ENCODE results near the gene CYP2B6.

Gene CYP2B6

DNA sequence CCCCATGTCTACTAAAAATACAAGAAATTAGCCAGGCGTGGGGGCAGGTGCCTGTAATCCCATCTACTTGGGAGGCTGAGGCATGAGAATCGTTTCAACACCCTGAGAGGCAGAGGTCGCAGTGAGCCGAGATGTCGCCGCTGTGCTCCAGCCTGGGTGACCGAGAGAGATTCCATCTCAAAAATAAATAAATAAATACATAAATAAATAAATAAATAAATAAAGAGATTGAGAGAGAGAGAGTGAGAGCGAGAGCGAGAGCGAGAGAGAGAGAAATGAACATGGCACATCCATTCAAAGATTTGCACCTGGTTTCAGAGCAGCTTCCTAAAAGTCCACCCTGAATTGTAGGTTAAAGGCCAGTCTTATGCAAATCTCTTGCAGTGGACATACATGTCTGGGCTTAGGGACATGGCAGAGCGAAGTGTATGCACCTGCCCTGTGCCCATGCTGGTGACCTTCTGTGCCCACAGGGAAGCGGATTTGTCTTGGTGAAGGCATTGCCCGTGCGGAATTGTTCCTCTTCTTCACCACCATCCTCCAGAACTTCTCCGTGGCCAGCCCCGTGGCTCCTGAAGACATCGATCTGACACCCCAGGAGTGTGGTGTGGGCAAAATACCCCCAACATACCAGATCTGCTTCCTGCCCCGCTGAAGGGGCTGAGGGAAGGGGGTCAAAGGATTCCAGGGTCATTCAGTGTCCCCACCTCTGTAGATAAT lies 42.3 kb upstream of the CYP2B6 start:
- TF ChIP-seq, protein P1, sequence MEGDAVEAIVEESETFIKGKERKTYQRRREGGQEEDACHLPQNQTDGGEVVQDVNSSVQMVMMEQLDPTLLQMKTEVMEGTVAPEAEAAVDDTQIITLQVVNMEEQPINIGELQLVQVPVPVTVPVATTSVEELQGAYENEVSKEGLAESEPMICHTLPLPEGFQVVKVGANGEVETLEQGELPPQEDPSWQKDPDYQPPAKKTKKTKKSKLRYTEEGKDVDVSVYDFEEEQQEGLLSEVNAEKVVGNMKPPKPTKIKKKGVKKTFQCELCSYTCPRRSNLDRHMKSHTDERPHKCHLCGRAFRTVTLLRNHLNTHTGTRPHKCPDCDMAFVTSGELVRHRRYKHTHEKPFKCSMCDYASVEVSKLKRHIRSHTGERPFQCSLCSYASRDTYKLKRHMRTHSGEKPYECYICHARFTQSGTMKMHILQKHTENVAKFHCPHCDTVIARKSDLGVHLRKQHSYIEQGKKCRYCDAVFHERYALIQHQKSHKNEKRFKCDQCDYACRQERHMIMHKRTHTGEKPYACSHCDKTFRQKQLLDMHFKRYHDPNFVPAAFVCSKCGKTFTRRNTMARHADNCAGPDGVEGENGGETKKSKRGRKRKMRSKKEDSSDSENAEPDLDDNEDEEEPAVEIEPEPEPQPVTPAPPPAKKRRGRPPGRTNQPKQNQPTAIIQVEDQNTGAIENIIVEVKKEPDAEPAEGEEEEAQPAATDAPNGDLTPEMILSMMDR (IDR thresholded peaks at IDR 0.05) = no peak
- Mint-ChIP-seq H3K4me1 (no peaks in the 10 kb centered on the region), H3K27me3 (ENCODE audit: low read depth, poor library complexity) (peaks cover 25% of the 10 kb centered on the region), H3K9me3 (peaks cover 50% of the 10 kb centered on the region), H3K4me3 (no peak overlapping the region), H3K27ac (no peak overlapping the region), H3K36me3 (ENCODE audit: low read depth) (no peaks in the 10 kb centered on the region)
- DNase-seq = no peak

DNA sequence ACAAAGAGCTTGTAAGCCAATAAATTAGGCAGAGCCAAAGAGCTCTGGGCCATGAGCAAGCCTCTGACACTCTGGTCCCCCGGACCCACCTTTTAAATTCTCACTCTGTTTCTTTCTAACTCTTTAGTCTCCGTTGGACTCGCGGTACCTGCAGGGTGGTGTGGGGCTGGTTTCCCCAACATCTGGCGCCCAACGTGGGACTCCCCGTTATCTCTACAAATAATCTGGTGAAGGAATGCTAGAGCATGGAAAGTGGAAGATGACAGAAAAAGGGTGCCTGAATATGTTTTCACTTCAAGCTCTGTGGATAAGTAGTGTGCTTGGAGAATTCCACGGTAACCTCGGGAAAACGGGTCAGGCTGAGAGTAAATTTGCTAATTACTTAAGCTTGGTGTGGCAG lies 36.5 kb upstream of the CYP2B6 start:
- H3K36me3 Mint-ChIP-seq (ENCODE audit: low read depth) = no peaks in the 10 kb centered on the region
- H3K4me1 Mint-ChIP-seq = no peaks in the 10 kb centered on the region
- peaks cover 6% of the 10 kb centered on the region for H3K27me3 Mint-ChIP-seq (ENCODE audit: low read depth, poor library complexity)
- H3K9me3 Mint-ChIP-seq = peaks cover 61% of the 10 kb centered on the region
- TF ChIP-seq, protein P1 (IDR thresholded peaks at IDR 0.05) = no peak
- H3K4me3 Mint-ChIP-seq = no peak overlapping the region
- H3K27ac Mint-ChIP-seq = no peak overlapping the region
- DNase-seq = peak; percentile 6

DNA sequence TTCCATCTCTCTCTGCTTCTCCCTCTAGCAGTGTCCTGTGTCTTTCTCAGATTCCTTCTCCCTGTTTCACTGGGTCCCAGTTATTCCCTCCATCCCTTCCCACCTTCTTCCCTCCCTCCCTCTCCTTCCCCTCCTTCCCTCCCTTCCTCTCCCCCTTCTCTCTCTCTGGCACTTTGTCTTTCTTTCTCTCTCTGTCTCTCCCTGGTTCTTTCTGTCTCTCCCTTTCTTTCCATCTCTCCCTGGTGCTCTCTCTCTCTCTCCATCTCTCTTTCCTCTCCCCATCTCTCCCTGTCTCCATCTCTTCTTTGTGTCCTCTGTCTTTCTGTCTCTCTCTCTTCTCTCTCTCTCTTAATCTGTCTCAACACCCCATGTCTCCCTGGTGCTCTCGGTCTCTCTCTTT lies 31.7 kb upstream of the CYP2B6 start:
- DNase-seq = no peak

DNA sequence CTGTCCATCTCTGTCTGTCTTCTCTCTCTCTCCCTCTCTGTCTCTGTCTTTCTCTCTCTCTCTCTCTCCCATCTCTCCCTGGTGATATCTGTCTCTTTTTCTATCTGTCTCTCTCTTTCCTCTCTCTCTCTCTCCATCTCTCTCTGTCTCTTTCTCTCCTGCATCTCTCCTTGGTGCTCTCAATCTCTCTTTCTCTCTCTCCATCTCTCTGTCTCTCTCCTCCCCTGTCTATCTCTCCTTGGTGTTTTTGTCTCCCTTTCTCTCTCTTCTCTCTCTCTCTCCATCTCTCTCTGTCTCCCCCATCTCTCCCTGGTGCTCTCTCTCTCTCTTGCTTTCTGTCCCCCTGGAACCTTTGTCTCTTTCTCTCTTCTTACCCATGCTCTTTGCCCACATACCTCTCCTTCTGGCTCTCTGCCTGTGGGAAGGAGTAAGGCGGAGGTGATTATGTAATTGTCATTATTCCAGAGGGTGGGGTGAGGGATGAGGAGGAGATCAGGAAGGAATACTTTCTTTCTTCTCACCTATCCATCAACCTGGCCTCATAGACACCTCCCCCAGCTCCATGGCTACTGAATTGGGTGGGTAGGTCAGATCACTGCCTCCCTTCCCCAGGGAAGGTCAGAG lies 30.9 kb upstream of the CYP2B6 start:
- DNase-seq = no peak
- Mint-ChIP-seq H3K27me3 (ENCODE audit: low read depth, poor library complexity) (peaks cover 20% of the 10 kb centered on the region), H3K36me3 (ENCODE audit: low read depth) (no peaks in the 10 kb centered on the region), H3K4me1 (no peaks in the 10 kb centered on the region), H3K9me3 (peaks cover 26% of the 10 kb centered on the region), H3K27ac (no peak overlapping the region), H3K4me3 (no peak overlapping the region)
- TF ChIP-seq, protein P1 (IDR thresholded peaks at IDR 0.05) = no peak

More for the DNA sequence above, 31.7 kb upstream of the CYP2B6 start:
- no peaks in the 10 kb centered on the region for H3K36me3 Mint-ChIP-seq (ENCODE audit: low read depth)
- peaks cover 20% of the 10 kb centered on the region for H3K27me3 Mint-ChIP-seq (ENCODE audit: low read depth, poor library complexity)
- TF ChIP-seq, protein P1 (IDR thresholded peaks at IDR 0.05) = no peak
- no peak overlapping the region for H3K4me3 Mint-ChIP-seq
- H3K27ac Mint-ChIP-seq = no peak overlapping the region
- no peaks in the 10 kb centered on the region for H3K4me1 Mint-ChIP-seq
- H3K9me3 Mint-ChIP-seq = peaks cover 29% of the 10 kb centered on the region

DNA sequence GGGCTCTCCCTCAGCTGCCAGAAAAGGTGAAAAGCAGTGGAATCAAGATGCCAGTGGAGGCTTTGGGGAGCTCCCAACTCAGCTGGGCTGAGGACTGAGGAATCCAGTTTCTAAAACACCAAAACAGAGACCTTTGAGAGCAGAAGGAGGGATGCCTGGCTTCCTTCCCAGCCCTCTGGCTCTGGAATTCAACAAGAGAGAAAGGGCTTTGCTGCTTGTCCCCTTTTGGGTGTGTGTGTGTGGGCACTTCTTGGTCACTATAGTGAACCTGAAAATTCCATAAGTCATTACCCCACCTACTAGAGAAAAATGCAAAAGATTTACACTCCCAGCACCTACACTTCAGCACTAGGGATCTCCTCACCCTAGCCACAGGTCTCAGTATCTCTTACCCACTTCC lies 30.3 kb upstream of the CYP2B6 start:
- peaks cover 22% of the 10 kb centered on the region for H3K9me3 Mint-ChIP-seq
- no peak overlapping the region for H3K4me3 Mint-ChIP-seq

More for the DNA sequence above, 30.3 kb upstream of the CYP2B6 start:
- H3K27ac Mint-ChIP-seq = no peak overlapping the region
- H3K36me3 Mint-ChIP-seq (ENCODE audit: low read depth) = no peaks in the 10 kb centered on the region
- no peak for DNase-seq
- TF ChIP-seq, protein P1 (IDR thresholded peaks at IDR 0.05) = no peak
- H3K4me1 Mint-ChIP-seq = no peaks in the 10 kb centered on the region
- peaks cover 20% of the 10 kb centered on the region for H3K27me3 Mint-ChIP-seq (ENCODE audit: low read depth, poor library complexity)

All from nephron progenitor cell (in vitro differentiated cells).